IPS-20b (cell line): Measurements from ENCODE around the gene ARSG.

ENCODE experiments used
- H3K27ac ChIP-seq: one replicate; pipeline ENCODE4 v1.5.1; 2013; ENCODE audit warnings: low read length
- H3K27me3 ChIP-seq: 2 replicates; pipeline ENCODE4 v1.6.1; 2013; ENCODE audit warnings: mild to moderate bottlenecking, low read length, inconsistent platforms; ENCODE audit not compliant: insufficient read depth
- H3K36me3 ChIP-seq: 2 replicates; pipeline ENCODE4 v1.6.1; 2013; ENCODE audit warnings: low read depth, mild to moderate bottlenecking, inconsistent platforms, low read length, moderate library complexity; ENCODE audit not compliant: insufficient read depth
- H3K4me1 ChIP-seq: 2 replicates; pipeline ENCODE4 v1.6.1; 2013; ENCODE audit warnings: mild to moderate bottlenecking, control low read depth, inconsistent platforms, low read length, moderate library complexity; ENCODE audit not compliant: insufficient read depth
- H3K4me3 ChIP-seq: 2 replicates; pipeline ENCODE4 v1.5.1; 2013; ENCODE audit warnings: mild to moderate bottlenecking, low read length, inconsistent platforms
- H3K9ac ChIP-seq: 2 replicates; pipeline ENCODE4 v1.6.1; 2013; ENCODE audit warnings: low read depth, mild to moderate bottlenecking, inconsistent platforms, low read length, moderate library complexity
- H3K9me3 ChIP-seq: 2 replicates; pipeline ENCODE4 v1.6.1; 2013; ENCODE audit warnings: mild to moderate bottlenecking, low read depth, low read length, inconsistent platforms; ENCODE audit not compliant: insufficient read depth

Gene ARSG

DNA sequence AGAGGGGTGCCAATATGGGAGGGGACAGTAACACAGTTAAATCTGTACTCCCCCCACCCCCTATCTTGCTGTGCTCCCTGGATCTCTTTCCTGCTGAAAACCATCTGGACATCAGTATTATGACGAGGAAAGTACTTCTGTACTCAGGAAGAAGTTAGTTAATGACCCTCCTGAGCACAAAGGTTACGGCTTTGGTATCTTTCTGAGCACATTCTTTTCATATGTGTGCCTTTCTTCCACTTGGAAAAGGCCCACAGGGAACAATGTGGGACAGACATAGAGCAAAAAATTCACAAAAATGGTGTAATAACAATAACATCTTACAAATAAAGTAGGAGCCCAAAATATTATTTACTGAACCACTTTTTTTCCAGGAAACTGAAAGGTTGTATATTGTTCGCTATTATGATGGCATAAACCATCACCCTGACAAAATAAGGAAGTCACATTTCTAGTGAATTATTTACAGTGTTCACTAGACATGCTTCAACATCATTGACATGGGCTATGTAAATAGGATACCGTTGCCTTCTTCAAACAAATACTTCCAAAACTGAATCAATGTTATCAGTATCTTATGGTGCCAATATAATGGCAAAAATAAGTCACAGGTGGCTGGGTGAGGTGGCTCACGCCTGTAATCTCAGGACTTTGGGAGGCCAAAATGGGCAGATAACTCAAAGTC is 160.5 kb downstream of the ARSG start:
- H3K36me3 ChIP-seq: peaks cover 11% of the 10 kb centered on the region; the same call in 1 of the 2 replicates
- H3K4me3 ChIP-seq: no peak overlapping the region
- no peak overlapping the region for H3K9ac ChIP-seq
- peaks cover 9% of the 10 kb centered on the region for H3K4me1 ChIP-seq
- no peak overlapping the region for H3K27ac ChIP-seq
- no peaks in the 10 kb centered on the region for H3K27me3 ChIP-seq
- H3K9me3 ChIP-seq: no peaks in the 10 kb centered on the region

GRCh38 chr17:68452724-68453290 is 161.5 kb downstream of the ARSG start:
- H3K36me3 ChIP-seq: peaks cover 11% of the 10 kb centered on the region; the same call in 1 of the 2 replicates
- H3K27ac ChIP-seq: no peak overlapping the region
- no peak overlapping the region for H3K4me3 ChIP-seq
- no peaks in the 10 kb centered on the region for H3K27me3 ChIP-seq
- no peak overlapping the region for H3K9ac ChIP-seq
- H3K4me1 ChIP-seq: peaks cover 9% of the 10 kb centered on the region
- no peaks in the 10 kb centered on the region for H3K9me3 ChIP-seq

- H3K4me1 ChIP-seq: peaks cover 12% of the 10 kb centered on the region
- H3K9me3 ChIP-seq: no peaks in the 10 kb centered on the region
- peaks cover 9% of the 10 kb centered on the region; the same call in 1 of the 2 replicates for H3K36me3 ChIP-seq
- H3K4me3 ChIP-seq: no peak overlapping the region
- H3K27ac ChIP-seq: no peak overlapping the region
- H3K27me3 ChIP-seq: peaks cover 12% of the 10 kb centered on the region
- H3K9ac ChIP-seq: no peak overlapping the region
Measured at GRCh38 chr17:68453991-68454665, 162.8 kb downstream of the ARSG start.

- peak overlapping the region; percentile 64 for H3K4me3 ChIP-seq
- H3K9ac ChIP-seq: peak overlapping the region; percentile 56; the same call in 1 of the 2 replicates
- 0 out of 2 replicates have a peak, but pooled peaks cover 5% of the 10 kb centered on the region for H3K36me3 ChIP-seq
- no peaks in the 10 kb centered on the region for H3K9me3 ChIP-seq
- H3K27me3 ChIP-seq: peaks cover 16% of the 10 kb centered on the region
- no peak overlapping the region for H3K27ac ChIP-seq
- H3K4me1 ChIP-seq: peaks cover 16% of the 10 kb centered on the region
Measured at GRCh38 chr17:68455901-68456338, 164.6 kb downstream of the ARSG start.

GRCh38 chr17:68456339-68457167 is 165.3 kb downstream of the ARSG start:
- H3K4me1 ChIP-seq: peaks cover 22% of the 10 kb centered on the region
- H3K9me3 ChIP-seq: no peaks in the 10 kb centered on the region
- peak overlapping the region; percentile 64 for H3K4me3 ChIP-seq
- H3K27me3 ChIP-seq: peaks cover 16% of the 10 kb centered on the region
- no peak overlapping the region for H3K27ac ChIP-seq
- H3K9ac ChIP-seq: peak overlapping the region; percentile 56; the same call in 1 of the 2 replicates
- H3K36me3 ChIP-seq: 0 out of 2 replicates have a peak, but pooled peaks cover 5% of the 10 kb centered on the region

DNA sequence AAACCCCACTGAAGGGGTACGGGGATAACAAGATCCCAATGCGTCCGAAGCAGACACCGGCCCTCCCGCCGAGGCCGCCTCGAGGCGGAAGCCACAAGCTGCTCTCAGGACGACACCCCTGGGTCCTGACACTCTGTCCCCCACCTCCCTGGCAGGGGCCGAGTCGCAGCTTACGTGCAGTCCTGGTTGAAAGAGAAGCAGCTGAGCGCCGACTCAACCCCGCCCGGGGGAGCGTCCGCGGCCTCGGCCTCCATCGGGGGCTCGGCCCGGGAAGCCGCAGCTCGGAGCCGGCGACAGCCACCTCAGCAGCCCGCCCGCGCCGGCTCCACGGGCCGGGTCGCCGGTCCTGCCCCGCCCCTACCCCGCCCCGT is 165.9 kb downstream of the ARSG start, which contains the start of gene WIPI1:
Gene WIPI1, minus strand, starts transcription at position 329 of the 371 bp plus-strand sequence. Its CDS starts 75 bp downstream, at position 254.
- peaks cover 16% of the 10 kb centered on the region for H3K27me3 ChIP-seq
- peaks cover 23% of the 10 kb centered on the region for H3K4me1 ChIP-seq
- no peaks in the 10 kb centered on the region for H3K9me3 ChIP-seq
- no peak within 1 kb of the TSS for H3K27ac ChIP-seq
- no peaks in the 10 kb centered on the region for H3K36me3 ChIP-seq
- peak within 1 kb of the TSS; percentile 77 for H3K4me3 ChIP-seq
- peak within 1 kb of the TSS; percentile 56; the same call in 1 of the 2 replicates for H3K9ac ChIP-seq

GRCh38 chr17:68457539-68458259 is 166.4 kb downstream of the ARSG start:
- Histone ChIP-seq H3K27ac (no peak overlapping the region), H3K4me3 (peak overlapping the region; percentile 77), H3K27me3 (peaks cover 16% of the 10 kb centered on the region), H3K9me3 (no peaks in the 10 kb centered on the region), H3K36me3 (no peaks in the 10 kb centered on the region), H3K9ac (peak overlapping the region; percentile 33; the same call in 1 of the 2 replicates), H3K4me1 (peaks cover 23% of the 10 kb centered on the region)

DNA sequence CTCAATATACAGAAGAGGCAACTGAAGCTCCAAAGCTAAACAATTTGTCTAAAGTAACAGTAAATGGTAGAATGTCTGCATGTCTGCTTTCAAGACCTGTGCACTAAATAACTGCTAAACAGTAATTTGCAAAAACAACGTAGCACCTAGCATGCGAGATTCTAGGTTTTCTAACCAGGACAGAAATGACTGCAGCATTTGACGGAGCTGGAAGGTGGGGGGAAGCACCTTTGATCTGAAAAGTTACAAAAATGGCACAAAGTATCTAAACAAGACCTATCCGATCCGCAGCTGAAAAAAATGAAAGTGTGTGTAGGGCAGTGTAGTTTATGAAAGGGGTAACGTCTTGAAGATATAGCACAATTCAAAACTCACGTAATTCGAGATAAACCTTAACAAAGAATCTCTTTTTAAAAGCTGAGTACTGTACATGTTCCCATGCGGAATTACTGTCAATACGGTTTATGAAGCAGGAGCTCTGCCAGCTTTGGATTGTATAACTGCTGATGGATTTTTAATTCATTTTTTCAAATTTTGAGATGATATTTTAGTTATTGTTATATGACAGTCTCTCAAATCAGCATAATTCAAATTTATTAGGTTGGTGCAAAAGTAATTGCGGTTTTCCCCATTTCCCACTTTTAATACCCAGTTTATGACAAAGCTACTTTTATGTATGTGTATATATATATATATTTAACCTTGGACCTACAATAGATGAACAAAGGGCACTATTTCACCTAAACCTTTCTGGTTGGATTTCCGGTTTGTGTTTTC is 167.2 kb downstream of the ARSG start:
- H3K9ac ChIP-seq: peak overlapping the region; percentile 33; the same call in 1 of the 2 replicates
- H3K9me3 ChIP-seq: no peaks in the 10 kb centered on the region
- H3K36me3 ChIP-seq: no peaks in the 10 kb centered on the region
- no peak overlapping the region for H3K27ac ChIP-seq
- peaks cover 16% of the 10 kb centered on the region for H3K27me3 ChIP-seq
- H3K4me1 ChIP-seq: peaks cover 23% of the 10 kb centered on the region
- peak overlapping the region; percentile 77 for H3K4me3 ChIP-seq

- no peak overlapping the region for H3K4me3 ChIP-seq
- no peak overlapping the region for H3K9ac ChIP-seq
- peaks cover 16% of the 10 kb centered on the region for H3K27me3 ChIP-seq
- peaks cover 23% of the 10 kb centered on the region for H3K4me1 ChIP-seq
- H3K9me3 ChIP-seq: no peaks in the 10 kb centered on the region
- no peak overlapping the region for H3K27ac ChIP-seq
- no peaks in the 10 kb centered on the region for H3K36me3 ChIP-seq
Measured at GRCh38 chr17:68459037-68459639, 167.8 kb downstream of the ARSG start.

GRCh38 chr17:68460146-68460545 is 168.9 kb downstream of the ARSG start:
- Histone ChIP-seq H3K4me1 (peaks cover 23% of the 10 kb centered on the region), H3K4me3 (no peak overlapping the region), H3K9me3 (no peaks in the 10 kb centered on the region), H3K9ac (no peak overlapping the region), H3K36me3 (no peaks in the 10 kb centered on the region), H3K27me3 (peaks cover 16% of the 10 kb centered on the region), H3K27ac (no peak overlapping the region)
